HepG2 (cell line): ENCODE measurements around the gene NFIL3. TPM values are rescaled to one million over a fixed set of nuclear protein-coding genes. Genes with fewer than 3 reads are reported as not detected.

ENCODE experiments used
- ATAC-seq: fragments of 200-7000 bp; cut with Tn5 transposase; 3 replicates; pipeline ENCODE4 v1.9.1; 2020; ENCODE audit warnings: mild to moderate bottlenecking, moderate library complexity
- Bru-seq: library from RNA; stranded (reverse); fragments of 400-500 nt; gene quantifications from one replicate; lab custom pipeline; 2021; lab: Mats Ljungman, UMichigan
- BruChase-seq, 2 experiments: library from RNA; stranded (reverse); fragments of 400-500 nt; gene quantifications; one replicate each; lab custom pipeline; 2021; lab: Mats Ljungman, UMichigan
- BruUV-seq: library from RNA; stranded (reverse); fragments of 400-500 nt; replicated peaks from 2 replicates; lab custom pipeline; 2021; lab: Mats Ljungman, UMichigan
- CTCF ChIA-PET: fragments of 300-600 bp; formaldehyde crosslinking; extraction: SDS; loops from one replicate; lab custom pipeline; 2021; ENCODE audit warnings: low total read pairs, inconsistent platforms, low intra/inter-chr PET ratio; lab: Yijun Ruan, JAX
- POLR2A ChIA-PET: fragments of 350-600 bp; sonication (Branson Sonifier 250); formaldehyde crosslinking; loops from one replicate; lab custom pipeline; 2020; ENCODE audit warnings: antibody characterized with exemption, inconsistent platforms; lab: Yijun Ruan, JAX
- DNase-seq: peaks from one replicate; pipeline ENCODE4 v3.0.0-alpha.2; 2015; ENCODE audit warnings: low spot score
- FAIRE-seq: peaks from 3 replicates; lab custom pipeline; 2011; peaks lifted over from hg19 to GRCh38; lab: Jason Lieb, UNC
- H2AFZ ChIP-seq: one replicate; pipeline ENCODE4 v1.6.1; 2011; ENCODE audit warnings: low read length, inconsistent platforms
- H3K27ac ChIP-seq: fragments of 300-600 bp; 3 replicates; pipeline ENCODE4 v1.8.0; 2011; ENCODE audit warnings: mixed run types, mild to moderate bottlenecking, mixed read lengths, low read length, inconsistent platforms; ENCODE audit not compliant: insufficient read depth; ENCODE audit errors: extremely low read length
- H3K27me3 ChIP-seq, 2 experiments: fragments of 200-600 bp in 1 of 2; 2 replicates in 1 of 2; 3 replicates in 1 of 2; pipeline versions ENCODE4 v1.6.0 to v1.8.0; 2011; ENCODE audit warnings: low read length in 2 of 2, mild to moderate bottlenecking in 2 of 2, moderate library complexity in 2 of 2, inconsistent platforms in 1 of 2; ENCODE audit not compliant: insufficient read depth in 2 of 2, control insufficient read depth in 1 of 2
- H3K36me3 ChIP-seq, 2 experiments: fragments of 200-600 bp in 1 of 2; replicated peaks in 1 of 2; 2 replicates in 1 of 2; 3 replicates in 1 of 2; pipeline versions ENCODE4 v1.5.1 to v1.8.0; 2011; ENCODE audit warnings: low read length in 2 of 2, inconsistent platforms in 1 of 2; ENCODE audit not compliant: insufficient read depth in 2 of 2, control insufficient read depth in 1 of 2
- H3K4me1 ChIP-seq: 2 replicates; pipeline ENCODE4 v1.5.1; 2012; ENCODE audit warnings: low read length, inconsistent platforms; ENCODE audit not compliant: insufficient read depth
- H3K4me2 ChIP-seq: 2 replicates; pipeline ENCODE4 v1.6.0; 2011; ENCODE audit warnings: low read depth, low read length, inconsistent platforms
- H3K4me3 ChIP-seq, 3 experiments: fragments of 200-600 bp in 1 of 3; sonication (generic), shearing (Covaris generic) in 1 of 3; replicated peaks in 1 of 3; 2 replicates each; pipeline ENCODE4 v1.5.1; 2011 to 2016; ENCODE audit warnings: low read length in 3 of 3, inconsistent platforms in 2 of 3, low read depth in 2 of 3, mild to moderate bottlenecking in 2 of 3, control low read depth in 1 of 3, mixed read lengths in 1 of 3; ENCODE audit not compliant: insufficient read depth in 1 of 3
- H3K79me2 ChIP-seq: one replicate; pipeline ENCODE4 v1.6.1; 2011; ENCODE audit warnings: low read length, inconsistent platforms; ENCODE audit not compliant: insufficient read depth
- H3K9ac ChIP-seq: 2 replicates; pipeline ENCODE4 v1.6.0; 2011; ENCODE audit warnings: mild to moderate bottlenecking, low read depth, low read length, inconsistent platforms; ENCODE audit not compliant: insufficient read depth
- H3K9me3 ChIP-seq: 2 replicates; pipeline ENCODE4 v1.5.1; 2012; ENCODE audit warnings: mild to moderate bottlenecking, low read length
- H4K20me1 ChIP-seq: 2 replicates; pipeline ENCODE4 v1.6.0; 2011; ENCODE audit warnings: inconsistent platforms, mild to moderate bottlenecking, low read length, moderate library complexity; ENCODE audit not compliant: insufficient read depth
- HNRNPL ChIP-seq: fragments of 200-400 bp; formaldehyde crosslinking; IDR thresholded peaks from 2 replicates; pipeline ENCODE4 v1.6.1; 2017; ENCODE audit warnings: mild to moderate bottlenecking, low read depth, low read length
- HOXA3 ChIP-seq: sonication (generic); formaldehyde crosslinking; IDR thresholded peaks from 2 replicates; pipeline ENCODE4 v1.5.0; 2020; ENCODE audit warnings: missing genetic modification reagents
- IRX3 ChIP-seq: sonication (generic); formaldehyde crosslinking; IDR thresholded peaks from 2 replicates; pipeline ENCODE4 v1.8.1; 2023; ENCODE audit warnings: mild to moderate bottlenecking, low read depth, missing genetic modification reagents, borderline replicate concordance
- KLF16 ChIP-seq, 2 experiments: sonication (generic) in 1 of 2; formaldehyde crosslinking in 1 of 2; IDR thresholded peaks; 2 replicates each; pipeline versions ENCODE4 v1.6.1 to v1.8.0; 2016 to 2023; ENCODE audit warnings: missing genetic modification reagents in 2 of 2, missing compliant biosample characterization in 1 of 2
- MED1 ChIP-seq: sonication (generic); formaldehyde crosslinking; IDR thresholded peaks from 2 replicates; pipeline ENCODE4 v1.4.0; 2020; ENCODE audit warnings: missing genetic modification reagents
- RBFOX2 ChIP-seq: fragments of 200-400 bp; formaldehyde crosslinking; IDR thresholded peaks from 2 replicates; pipeline ENCODE4 v1.6.1; 2017; ENCODE audit warnings: low read depth, mild to moderate bottlenecking, low read length
- ZC3H13 ChIP-seq: sonication (generic); formaldehyde crosslinking; IDR thresholded peaks from 2 replicates; pipeline ENCODE4 v1.8.1; 2023; ENCODE audit warnings: mild to moderate bottlenecking, missing genetic modification reagents, moderate library complexity
- ZNF225 ChIP-seq: sonication (generic); formaldehyde crosslinking; IDR thresholded peaks from 2 replicates; pipeline ENCODE4 v1.4.0; 2020; ENCODE audit warnings: mild to moderate bottlenecking, missing genetic modification reagents
- ZNF790 ChIP-seq: sonication (generic); formaldehyde crosslinking; IDR thresholded peaks from 2 replicates; pipeline ENCODE4 v1.8.0; 2022; ENCODE audit warnings: missing genetic modification reagents, mild to moderate bottlenecking, borderline replicate concordance
- ZSCAN20 ChIP-seq: sonication (generic); formaldehyde crosslinking; IDR thresholded peaks from 2 replicates; pipeline ENCODE4 v1.4.0; 2020; ENCODE audit warnings: missing genetic modification reagents, mild to moderate bottlenecking, borderline replicate concordance
- WGBS: methylation state at CpG from one replicate; pipeline ENCODE4 v1.1.6; 2017; ENCODE audit warnings: low lambda C conversion rate; 5-methylcytosine and 5-hydroxymethylcytosine counted together
- in situ Hi-C: cut with HindIII; loops from 2 replicates; pipeline ENCODE4 v1.10.0; 2017; ENCODE audit warnings: low pct_unique_long_range_greater_than_20kb; ENCODE audit not compliant: extremely low pct_ligation_motif_present
- intact Hi-C: fragments of 100-400 bp; cut with micrococcal nuclease; formaldehyde crosslinking; loops from one replicate; pipeline ENCODE4 v1.10.0; 2022; ENCODE audit not compliant: unreplicated experiment
- long read RNA-seq, 2 experiments: library from RNA in 1 of 2; library from polyadenylated mRNA in 1 of 2; stranded (forward) in 1 of 2; unstranded in 1 of 2; transcript quantifications; one replicate each; pipeline ENCODE4 v2.0.0, GENCODE V29; 2019 to 2022
- polyA minus RNA-seq, 3 experiments: library from RNA; depleted of rRNA, polyadenylated mRNA; stranded (reverse); fragments of >200 nt; gene quantifications; 2 replicates each; pipeline ENCODE4 v1.2.3, GENCODE V29; 2011; ENCODE audit warnings: low replicate concordance in 1 of 3
- polyA plus RNA-seq, 8 experiments: library from polyadenylated mRNA; depleted of rRNA in 3 of 8; stranded (reverse) in 7 of 8; unstranded in 1 of 8; fragments of >200 nt; fragmentation: Illumina TruSeq in 4 of 8; extraction: Trizol in 4 of 8; gene quantifications; 2 replicates each; pipeline versions ENCODE4 v1.2.1 to v1.2.3, GENCODE V29; 2011 to 2016; ENCODE audit warnings: low read depth in 4 of 8, missing spikeins in 1 of 8, mixed read lengths in 1 of 8; ENCODE audit not compliant: insufficient read depth in 1 of 8
- total RNA-seq, 5 experiments: library from RNA; depleted of rRNA; stranded (reverse); fragments of >200 nt; fragmentation: Illumina TruSeq; extraction: Trizol; gene quantifications; 2 replicates each; pipeline ENCODE4 v1.2.3, GENCODE V29; 2016; ENCODE audit warnings: low read depth in 1 of 5
- TF ChIP-seq, protein P1 (sequence below): IDR thresholded peaks from 2 replicates; pipeline ENCODE4 v1.6.1; 2016; ENCODE audit warnings: missing genetic modification reagents, missing compliant biosample characterization
- TF ChIP-seq, protein P2 (sequence below): sonication (generic); formaldehyde crosslinking; IDR thresholded peaks from 2 replicates; pipeline ENCODE4 v1.5.0; 2020; ENCODE audit warnings: missing genetic modification reagents

NFIL3 gene, protein sequence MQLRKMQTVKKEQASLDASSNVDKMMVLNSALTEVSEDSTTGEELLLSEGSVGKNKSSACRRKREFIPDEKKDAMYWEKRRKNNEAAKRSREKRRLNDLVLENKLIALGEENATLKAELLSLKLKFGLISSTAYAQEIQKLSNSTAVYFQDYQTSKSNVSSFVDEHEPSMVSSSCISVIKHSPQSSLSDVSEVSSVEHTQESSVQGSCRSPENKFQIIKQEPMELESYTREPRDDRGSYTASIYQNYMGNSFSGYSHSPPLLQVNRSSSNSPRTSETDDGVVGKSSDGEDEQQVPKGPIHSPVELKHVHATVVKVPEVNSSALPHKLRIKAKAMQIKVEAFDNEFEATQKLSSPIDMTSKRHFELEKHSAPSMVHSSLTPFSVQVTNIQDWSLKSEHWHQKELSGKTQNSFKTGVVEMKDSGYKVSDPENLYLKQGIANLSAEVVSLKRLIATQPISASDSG
- 46.6 and 64.2 TPM in 2 replicates for total RNA-seq (2016; rRNA removed; fragmentation: Illumina TruSeq; extraction: Trizol)
- total RNA-seq (2016; cell fraction: cytosol; rRNA removed; fragmentation: Illumina TruSeq; extraction: Trizol; ENCODE audit: low read depth): 18.6 and 18.8 TPM in 2 replicates
- total RNA-seq (2016; cell fraction: insoluble cytoplasmic fraction; rRNA removed; fragmentation: Illumina TruSeq; extraction: Trizol): 47.3 and 58.6 TPM in 2 replicates
- total RNA-seq (2016; cell fraction: membrane; rRNA removed; fragmentation: Illumina TruSeq; extraction: Trizol): 51.6 and 55.2 TPM in 2 replicates
- 40.8 and 41.0 TPM in 2 replicates for total RNA-seq (2016; cell fraction: nucleus; rRNA removed; fragmentation: Illumina TruSeq; extraction: Trizol)
- 53.3 and 54.2 TPM in 2 replicates for polyA plus RNA-seq (2011; rRNA removed)
- 29.8 and 53.6 TPM in 2 replicates for polyA plus RNA-seq (2011; cell fraction: cytosol; rRNA removed)
- 29.7 and 44.8 TPM in 2 replicates for polyA plus RNA-seq (2011; cell fraction: nucleus; rRNA removed)
- 130 and 149 TPM in 2 replicates for polyA plus RNA-seq (2012)
- 17.0 and 17.2 TPM in 2 replicates for polyA plus RNA-seq (2016; cell fraction: cytosol; fragmentation: Illumina TruSeq; extraction: Trizol; ENCODE audit: low read depth)
- 63.4 and 71.3 TPM in 2 replicates for polyA plus RNA-seq (2016; cell fraction: insoluble cytoplasmic fraction; fragmentation: Illumina TruSeq; extraction: Trizol; ENCODE audit: low read depth)
- polyA plus RNA-seq (2016; cell fraction: membrane; fragmentation: Illumina TruSeq; extraction: Trizol; ENCODE audit: low read depth): 31.4 and 33.0 TPM in 2 replicates
- polyA plus RNA-seq (2016; cell fraction: nucleus; fragmentation: Illumina TruSeq; extraction: Trizol; ENCODE audit: insufficient read depth, low read depth): 62.8 and 69.5 TPM in 2 replicates
- polyA minus RNA-seq (2011; rRNA and poly(A)+ RNA removed; ENCODE audit: low replicate concordance): 5.0 and 22.1 TPM in 2 replicates
- 62.9 and 76.1 TPM in 2 replicates for polyA minus RNA-seq (2011; cell fraction: cytosol; rRNA and poly(A)+ RNA removed)
- 40.8 and 68.5 TPM in 2 replicates for polyA minus RNA-seq (2011; cell fraction: nucleus; rRNA and poly(A)+ RNA removed)
- Bru-seq, nascent RNA: percentile 98 among the genes with signal in this experiment
- percentile 80 among the genes with signal in this experiment for BruChase-seq, experiment 1, labeled RNA remaining after a 6-hour chase
- BruChase-seq, experiment 2, labeled RNA remaining after a 2-hour chase: percentile 94 among the genes with signal in this experiment
- long read RNA-seq, experiment 1, transcript NFIL3-201 (2 exons, 2,085 nt): major isoform, 7 of 19 reads
- long read RNA-seq, experiment 1, partial matches to known transcripts: 0 of 19 reads
- long read RNA-seq, experiment 1, other reads (novel, unspliced or antisense): 12 of 19 reads
- long read RNA-seq, experiment 2, transcript NFIL3-201 (2 exons, 2,085 nt): major isoform, 201 of 270 reads
- long read RNA-seq, experiment 2, partial matches to known transcripts: 2 of 270 reads
- long read RNA-seq, experiment 2, other reads (novel, unspliced or antisense): 67 of 270 reads

DNA sequence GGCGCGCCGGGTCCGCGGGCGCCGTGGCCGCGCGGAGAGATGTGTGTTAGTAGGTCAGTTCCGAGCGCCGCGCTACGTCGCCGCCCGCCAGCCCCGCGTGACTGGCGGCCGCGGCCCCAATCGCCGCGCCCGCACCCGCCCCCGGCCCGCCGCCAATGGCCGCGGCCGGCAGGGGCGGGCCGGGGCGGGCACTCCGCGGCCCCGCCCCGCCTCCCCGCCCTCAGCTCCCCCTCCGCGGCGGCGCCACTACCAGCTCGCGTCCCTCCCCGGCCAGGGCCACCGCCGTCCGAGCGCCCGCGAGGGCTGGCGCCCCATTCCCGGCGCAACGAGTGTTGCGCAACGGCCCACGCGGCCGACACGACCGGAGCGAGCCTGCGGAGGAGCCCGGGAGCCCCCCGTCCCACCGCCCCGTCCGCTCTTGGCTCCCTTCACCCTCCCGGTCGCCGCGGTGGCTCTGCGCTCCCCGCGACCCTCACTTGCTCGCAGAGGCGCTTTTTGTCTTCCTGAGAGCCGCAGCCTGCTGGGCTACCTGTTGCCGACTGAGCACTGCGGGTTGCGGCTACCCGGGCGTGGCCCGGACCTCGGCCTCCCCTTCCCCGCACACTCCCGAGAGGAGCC is at the start of gene NFIL3:
NFIL3 (minus strand) TSS at position 48 of the 618 bp plus-strand sequence. CDS start 13,098 bp downstream, outside the sequence.
- Histone ChIP-seq H2AFZ (no peak within 1 kb of the TSS), H3K4me2 (peak within 1 kb of the TSS; percentile 80), H3K27me3 (no peaks in the 10 kb centered on the region; a peak in 1 of 5 replicates), H3K9ac (peak within 1 kb of the TSS; percentile 91), H3K9me3 (no peaks in the 10 kb centered on the region), H3K27ac (peak within 1 kb of the TSS; percentile 93), H3K4me3 (peak within 1 kb of the TSS; percentile 91 to 98 (median 91)), H3K4me1 (peaks cover 33% of the 10 kb centered on the region), H3K36me3 (no peaks in the 10 kb centered on the region), H3K79me2 (peaks cover 60% of the 10 kb centered on the region), H4K20me1 (peaks cover 37% of the 10 kb centered on the region)
- 0% methylated on average over 12 of the region's 92 CpGs for WGBS
- FAIRE-seq (no peak), DNase-seq (peak; percentile 58), ATAC-seq (peak; percentile 78)
- ChIA-PET POLR2A (interaction anchor here (0.6 to 2.7 kb wide), 15 partner anchors 37 to 508 kb away, joined by 3 to 33 read pairs (median 7); no protein-coding TSS in a partner anchor), CTCF (interaction anchor here (1.3 kb wide), 1 partner anchor 509 kb away, joined by 3 read pairs; no protein-coding TSS in a partner anchor)
- in situ Hi-C loops: loop anchor here (5.0 kb wide), 2 partner anchors 62 to 232 kb away; partner anchors contain the start of gene AUH
- BruUV-seq: no TSS peak
- intact Hi-C loops: loop anchor here (2.0 kb wide), 1 partner anchor 509 kb away; no protein-coding TSS in a partner anchor
- TF ChIP-seq ZC3H13 (CRISPR knock-in tag) (peak; percentile 51; the same call in 1 of the 2 replicates), KLF16 (CRISPR knock-in tag; IDR thresholded peaks at IDR 0.05) (0 out of 4 replicates have a peak, but pooled peaks of 1 of the 2 experiments have one; percentile 17), RBFOX2 (peak; percentile 98), MED1 (peak; percentile 65; the same call in 1 of the 2 replicates), ZNF790 (CRISPR knock-in tag) (peak; percentile 66; the same call in 1 of the 2 replicates), ZNF225 (CRISPR knock-in tag) (peak; percentile 38; the same call in 1 of the 2 replicates), HNRNPL (0 out of 2 replicates have a peak, but pooled peaks have one; percentile 9), ZSCAN20 (peak; percentile 41; the same call in 1 of the 2 replicates), HOXA3 (CRISPR knock-in tag) (peak; percentile 41), IRX3 (no peak)
- TF ChIP-seq, protein P1, sequence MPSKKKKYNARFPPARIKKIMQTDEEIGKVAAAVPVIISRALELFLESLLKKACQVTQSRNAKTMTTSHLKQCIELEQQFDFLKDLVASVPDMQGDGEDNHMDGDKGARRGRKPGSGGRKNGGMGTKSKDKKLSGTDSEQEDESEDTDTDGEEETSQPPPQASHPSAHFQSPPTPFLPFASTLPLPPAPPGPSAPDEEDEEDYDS (CRISPR knock-in tag): 0 out of 2 replicates have a peak, but pooled peaks have one; percentile 30
- TF ChIP-seq, protein P2, sequence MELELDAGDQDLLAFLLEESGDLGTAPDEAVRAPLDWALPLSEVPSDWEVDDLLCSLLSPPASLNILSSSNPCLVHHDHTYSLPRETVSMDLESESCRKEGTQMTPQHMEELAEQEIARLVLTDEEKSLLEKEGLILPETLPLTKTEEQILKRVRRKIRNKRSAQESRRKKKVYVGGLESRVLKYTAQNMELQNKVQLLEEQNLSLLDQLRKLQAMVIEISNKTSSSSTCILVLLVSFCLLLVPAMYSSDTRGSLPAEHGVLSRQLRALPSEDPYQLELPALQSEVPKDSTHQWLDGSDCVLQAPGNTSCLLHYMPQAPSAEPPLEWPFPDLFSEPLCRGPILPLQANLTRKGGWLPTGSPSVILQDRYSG: no peak
